DOHH2 (cell line): ENCODE measurements around the gene CRTAC1.

Experiments used
- H3F3A ChIP-seq: fragments of 200-600 bp; sonication (generic), shearing (Covaris generic); 2 replicates; pipeline ENCODE4 v1.6.0; 2016; ENCODE audit warnings: antibody characterized with exemption, mild to moderate bottlenecking; ENCODE audit not compliant: control insufficient read depth, insufficient read depth
- H3K27ac ChIP-seq: fragments of 200-600 bp; sonication (generic); 2 replicates; pipeline ENCODE4 v1.5.1; 2014; ENCODE audit warnings: low read depth, mild to moderate bottlenecking, low read length, moderate library complexity
- H3K27me3 ChIP-seq: fragments of 200-600 bp; sonication (generic); 2 replicates; pipeline ENCODE4 v1.6.1; 2014; ENCODE audit warnings: mild to moderate bottlenecking, low read length, mixed read lengths; ENCODE audit not compliant: control insufficient read depth
- H3K36me3 ChIP-seq: fragments of 200-600 bp; sonication (generic); 2 replicates; pipeline ENCODE4 v1.6.1; 2014; ENCODE audit warnings: mild to moderate bottlenecking, low read length, moderate library complexity, mixed read lengths; ENCODE audit not compliant: control insufficient read depth
- H3K4me1 ChIP-seq: fragments of 200-600 bp; sonication (generic); 2 replicates; pipeline ENCODE4 v1.6.1; 2014; ENCODE audit warnings: mild to moderate bottlenecking, low read length, mixed read lengths; ENCODE audit not compliant: control insufficient read depth
- H3K4me2 ChIP-seq: fragments of 200-600 bp; sonication (generic); 2 replicates; pipeline ENCODE4 v1.6.0; 2014; ENCODE audit warnings: mild to moderate bottlenecking, low read length, moderate library complexity
- H3K4me3 ChIP-seq: fragments of 200-600 bp; sonication (generic); 2 replicates; pipeline ENCODE4 v1.5.1; 2014; ENCODE audit warnings: mild to moderate bottlenecking, low read length, mixed read lengths
- H3K79me2 ChIP-seq: fragments of 200-600 bp; sonication (generic); 2 replicates; pipeline ENCODE4 v1.6.1; 2014; ENCODE audit warnings: mild to moderate bottlenecking, low read length, mixed read lengths; ENCODE audit not compliant: control insufficient read depth
- H3K9me2 ChIP-seq: fragments of 200-600 bp; sonication (generic); replicated peaks from 2 replicates; pipeline ENCODE4 v1.6.1; 2014; ENCODE audit warnings: mild to moderate bottlenecking, low read length, mixed read lengths; ENCODE audit not compliant: control insufficient read depth
- H3K9me3 ChIP-seq: fragments of 200-600 bp; sonication (generic); 2 replicates; pipeline ENCODE4 v1.6.1; 2014; ENCODE audit warnings: antibody characterized with exemption, low read length, mixed read lengths; ENCODE audit not compliant: control insufficient read depth, insufficient read depth
- H4K20me1 ChIP-seq: fragments of 200-600 bp; sonication (generic); 2 replicates; pipeline ENCODE4 v1.6.0; 2014; ENCODE audit warnings: low read depth, mild to moderate bottlenecking, antibody characterized with exemption, low read length, moderate library complexity; ENCODE audit not compliant: control insufficient read depth, insufficient read depth
- EZH2phosphoT487 ChIP-seq: fragments of 200-600 bp; sonication (generic); IDR thresholded peaks from 2 replicates; pipeline ENCODE4 v1.6.1; 2017; ENCODE audit warnings: borderline replicate concordance, mild to moderate bottlenecking, antibody characterized with exemption, low read length, moderate library complexity, mixed read lengths
- TF ChIP-seq, protein P1 (sequence below): fragments of 200-600 bp; sonication (generic); IDR thresholded peaks from one replicate; pipeline ENCODE4 v1.5.1; 2014; ENCODE audit warnings: antibody characterized with exemption, mild to moderate bottlenecking, low read depth, low read length; ENCODE audit not compliant: poor library complexity, severe bottlenecking

CRTAC1 gene

DNA sequence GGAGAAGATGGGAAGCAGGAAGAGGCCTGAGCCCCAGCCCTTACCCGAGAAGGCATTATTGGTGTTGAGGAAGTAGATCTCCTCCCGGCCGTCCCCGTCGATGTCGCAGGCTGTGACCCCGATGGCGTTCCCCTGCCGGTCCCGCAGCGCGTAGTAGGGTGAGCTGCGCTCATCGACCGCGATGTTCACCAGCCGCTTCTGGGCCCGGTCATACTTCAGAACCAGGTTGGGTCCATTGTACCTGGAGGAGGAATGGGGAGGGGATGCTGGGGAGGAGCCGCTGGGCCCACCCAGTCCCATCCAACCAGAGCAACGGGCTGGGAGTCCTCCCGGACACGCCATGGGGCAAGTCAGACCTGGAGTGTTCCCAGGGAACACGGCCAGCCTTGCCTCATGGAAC is 94.3 kb downstream of the CRTAC1 start:
- Histone ChIP-seq H3F3A (no peaks in the 10 kb centered on the region), H3K27ac (no peak overlapping the region)

DNA sequence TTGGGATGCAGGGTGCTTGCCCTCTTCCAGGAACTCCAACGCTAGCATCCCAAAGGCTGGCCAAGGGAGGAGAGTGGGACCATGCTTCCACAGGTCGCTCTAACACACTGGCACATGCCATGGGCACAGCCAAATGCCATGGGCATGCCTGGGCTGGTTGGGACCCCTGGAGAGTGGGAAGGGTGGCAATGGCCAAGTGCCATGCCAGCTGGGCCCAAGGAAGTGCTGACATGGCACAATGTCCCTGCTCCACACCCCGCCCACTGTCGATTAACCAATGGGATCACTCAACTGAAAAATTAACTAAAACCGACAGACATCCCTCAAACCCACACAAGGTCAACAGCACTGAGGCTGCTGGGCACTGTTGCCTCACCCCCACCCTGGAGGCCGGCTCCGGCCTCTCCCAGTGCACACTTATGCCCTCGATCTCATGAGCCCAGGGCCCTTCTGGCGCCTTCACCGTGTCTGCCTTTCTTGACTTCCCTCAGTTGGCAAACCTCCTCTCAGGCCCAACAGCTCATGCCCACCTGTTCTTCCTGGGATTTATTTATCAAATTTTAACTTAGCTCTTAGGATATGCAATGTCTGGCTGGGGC is 97.4 kb downstream of the CRTAC1 start:
- H3K27ac ChIP-seq: no peak overlapping the region
- no peaks in the 10 kb centered on the region for H3K4me1 ChIP-seq
- H3K9me3 ChIP-seq: no peaks in the 10 kb centered on the region
- H3K79me2 ChIP-seq: no peaks in the 10 kb centered on the region
- TF ChIP-seq EZH2phosphoT487: no peak
- TF ChIP-seq, protein P1, sequence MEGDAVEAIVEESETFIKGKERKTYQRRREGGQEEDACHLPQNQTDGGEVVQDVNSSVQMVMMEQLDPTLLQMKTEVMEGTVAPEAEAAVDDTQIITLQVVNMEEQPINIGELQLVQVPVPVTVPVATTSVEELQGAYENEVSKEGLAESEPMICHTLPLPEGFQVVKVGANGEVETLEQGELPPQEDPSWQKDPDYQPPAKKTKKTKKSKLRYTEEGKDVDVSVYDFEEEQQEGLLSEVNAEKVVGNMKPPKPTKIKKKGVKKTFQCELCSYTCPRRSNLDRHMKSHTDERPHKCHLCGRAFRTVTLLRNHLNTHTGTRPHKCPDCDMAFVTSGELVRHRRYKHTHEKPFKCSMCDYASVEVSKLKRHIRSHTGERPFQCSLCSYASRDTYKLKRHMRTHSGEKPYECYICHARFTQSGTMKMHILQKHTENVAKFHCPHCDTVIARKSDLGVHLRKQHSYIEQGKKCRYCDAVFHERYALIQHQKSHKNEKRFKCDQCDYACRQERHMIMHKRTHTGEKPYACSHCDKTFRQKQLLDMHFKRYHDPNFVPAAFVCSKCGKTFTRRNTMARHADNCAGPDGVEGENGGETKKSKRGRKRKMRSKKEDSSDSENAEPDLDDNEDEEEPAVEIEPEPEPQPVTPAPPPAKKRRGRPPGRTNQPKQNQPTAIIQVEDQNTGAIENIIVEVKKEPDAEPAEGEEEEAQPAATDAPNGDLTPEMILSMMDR: no peak
- H3K9me2 ChIP-seq: no peaks in the 10 kb centered on the region
- H3K4me2 ChIP-seq: no peak overlapping the region
- no peaks in the 10 kb centered on the region for H4K20me1 ChIP-seq
- peaks cover 7% of the 10 kb centered on the region; the same call in 1 of the 2 replicates for H3K27me3 ChIP-seq
- no peaks in the 10 kb centered on the region for H3F3A ChIP-seq
- H3K4me3 ChIP-seq: no peak overlapping the region
- no peaks in the 10 kb centered on the region for H3K36me3 ChIP-seq

More for the DNA sequence above, 94.3 kb downstream of the CRTAC1 start:
- Histone ChIP-seq H3K4me2 (no peak overlapping the region), H3K4me3 (no peak overlapping the region), H3K27me3 (no peaks in the 10 kb centered on the region), H3K4me1 (no peaks in the 10 kb centered on the region), H3K9me2 (no peaks in the 10 kb centered on the region), H3K79me2 (no peaks in the 10 kb centered on the region), H4K20me1 (no peaks in the 10 kb centered on the region), H3K9me3 (no peaks in the 10 kb centered on the region), H3K36me3 (no peaks in the 10 kb centered on the region)
- TF ChIP-seq, protein P1: no peak
- TF ChIP-seq EZH2phosphoT487: no peak

DNA sequence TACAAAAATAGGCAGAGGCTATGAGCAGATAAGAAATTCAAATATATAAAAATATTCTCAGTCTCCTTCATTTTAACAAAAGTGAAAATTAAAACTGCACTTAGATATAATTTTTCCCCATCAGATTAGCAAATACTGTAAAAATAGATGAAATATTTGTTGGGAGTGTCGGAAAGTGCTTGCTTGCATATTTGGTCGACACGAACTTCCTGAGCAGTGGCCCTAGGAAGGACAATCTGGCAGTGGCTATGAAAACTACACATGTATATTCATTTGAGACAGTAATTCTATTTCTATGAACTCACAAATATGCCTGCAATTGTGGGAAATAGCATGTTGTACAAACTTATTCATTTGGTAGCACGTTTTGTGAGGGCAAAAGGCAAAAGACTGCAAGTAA is 99.4 kb downstream of the CRTAC1 start:
- Histone ChIP-seq H3F3A (no peaks in the 10 kb centered on the region), H3K36me3 (no peaks in the 10 kb centered on the region), H3K4me3 (no peak overlapping the region), H3K27ac (no peak overlapping the region), H4K20me1 (no peaks in the 10 kb centered on the region), H3K4me1 (no peaks in the 10 kb centered on the region), H3K9me3 (no peaks in the 10 kb centered on the region), H3K9me2 (no peaks in the 10 kb centered on the region), H3K79me2 (no peaks in the 10 kb centered on the region), H3K27me3 (peaks cover 19% of the 10 kb centered on the region), H3K4me2 (no peak overlapping the region)
- TF ChIP-seq, protein P1: no peak
- no peak for TF ChIP-seq EZH2phosphoT487

DNA sequence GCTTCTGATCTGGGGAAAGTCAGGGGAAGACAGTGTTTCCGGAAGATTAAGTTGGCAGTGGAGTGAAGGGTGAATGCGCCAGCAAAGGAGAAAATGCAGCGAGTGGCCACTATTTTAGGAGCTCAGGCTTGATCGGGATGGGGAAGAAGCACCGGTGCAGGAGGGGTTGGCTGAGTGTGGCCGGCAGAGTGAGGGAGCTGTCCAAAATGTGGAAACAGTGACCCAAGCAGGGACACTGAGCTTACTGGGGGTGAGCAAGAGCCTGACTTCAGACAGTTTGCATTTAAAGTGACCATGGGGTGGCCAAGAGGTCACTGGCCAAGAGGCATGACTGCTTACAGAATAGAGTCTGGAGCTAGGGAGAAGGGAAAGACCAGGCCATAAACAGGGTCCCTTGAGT is 101.5 kb downstream of the CRTAC1 start:
- H3K4me2 ChIP-seq: no peak overlapping the region
- TF ChIP-seq EZH2phosphoT487: no peak
- TF ChIP-seq, protein P1: no peak
- no peak overlapping the region for H3K27ac ChIP-seq
- H3K79me2 ChIP-seq: no peaks in the 10 kb centered on the region
- peaks cover 19% of the 10 kb centered on the region for H3K27me3 ChIP-seq
- no peaks in the 10 kb centered on the region for H3K9me2 ChIP-seq
- H3K36me3 ChIP-seq: no peaks in the 10 kb centered on the region
- H3K9me3 ChIP-seq: no peaks in the 10 kb centered on the region
- H3K4me1 ChIP-seq: no peaks in the 10 kb centered on the region
- H4K20me1 ChIP-seq: no peaks in the 10 kb centered on the region
- H3K4me3 ChIP-seq: no peak overlapping the region
- no peaks in the 10 kb centered on the region for H3F3A ChIP-seq
